ENCODE data around the gene HCN2.
A peak's percentile ranks its signal among the peaks of the same experiment; 100 is the strongest.

The HCN2 gene

DNA sequence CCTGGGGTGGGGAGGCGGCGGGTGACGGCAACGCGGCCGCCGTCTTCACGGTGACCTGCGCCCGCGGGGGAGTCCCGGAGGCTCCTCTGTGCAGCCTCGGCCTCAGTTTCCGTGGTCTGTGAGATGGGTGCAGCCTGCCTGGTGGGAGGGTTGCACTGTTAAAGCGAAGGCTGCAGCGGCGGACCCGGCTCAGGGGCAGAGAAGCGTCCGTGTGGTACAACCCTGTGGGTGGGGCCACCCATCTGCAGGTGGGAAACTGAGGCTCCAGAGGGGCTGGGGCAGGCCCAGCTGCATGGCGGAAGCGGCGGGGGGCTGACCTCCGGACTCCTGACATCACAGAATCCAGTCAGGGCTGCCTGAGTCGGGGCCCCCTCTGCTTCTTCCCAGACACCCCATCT lies 50.5 kb downstream of the HCN2 start:
- no peak for DNase-seq
- H2BK120ac ChIP-seq (ENCODE audit: insufficient read depth, low read length, poor library complexity) = no peak overlapping the region
- WGBS (ENCODE audit: extremely low coverage, insufficient coverage, insufficient read length) = no CpG with 5 or more reads among the region's 25 CpGs
- no peak overlapping the region for H4K12ac ChIP-seq (ENCODE audit: low read depth, low read length)
- H3K23ac ChIP-seq (ENCODE audit: low read length) = no peak overlapping the region
- H4K8ac ChIP-seq (ENCODE audit: low read depth, low read length) = no peak overlapping the region
- H3K9ac ChIP-seq (ENCODE audit: low read length) = no peak overlapping the region
- no peak overlapping the region for H2BK12ac ChIP-seq (ENCODE audit: low read length)
- H4K91ac ChIP-seq (ENCODE audit: low read depth, low read length) = no peak overlapping the region
- H3K9me3 ChIP-seq (ENCODE audit: insufficient read depth, low read depth, low read length) = peaks cover 4% of the 10 kb centered on the region
- no peak overlapping the region for H3K18ac ChIP-seq (ENCODE audit: low read length)
- H3K79me2 ChIP-seq (ENCODE audit: control insufficient read depth, insufficient read depth, low read length, poor library complexity) = no peaks in the 10 kb centered on the region
- no peak overlapping the region for H2AFZ ChIP-seq (ENCODE audit: insufficient read depth, low read length, poor library complexity)
- no peak overlapping the region for H3K4ac ChIP-seq (ENCODE audit: low read depth, low read length)
- peaks cover 12 to 19% of the 10 kb centered on the region in 2 experiments for H3K36me3 ChIP-seq (ENCODE audit: control insufficient read depth in 1 of 2, insufficient read depth in 2 of 2, low read length in 2 of 2)
- no peak overlapping the region for H2BK5ac ChIP-seq (ENCODE audit: low read depth, low read length, poor library complexity)
- H3K79me1 ChIP-seq (ENCODE audit: low read length) = no peaks in the 10 kb centered on the region
- no peak overlapping the region for H3K14ac ChIP-seq (ENCODE audit: low read length)
- H3K4me1 ChIP-seq (ENCODE audit: control insufficient read depth in 1 of 2, insufficient read depth in 2 of 2, low read length in 2 of 2) = peaks cover 5 to 10% of the 10 kb centered on the region in 2 experiments
- no peaks in the 10 kb centered on the region for H3K27me3 ChIP-seq (ENCODE audit: insufficient read depth, low read length)
- H3K4me3 ChIP-seq (ENCODE audit: low read depth, low read length) = peak overlapping the region; percentile 14
- no peak overlapping the region for H3K27ac ChIP-seq (ENCODE audit: low read depth, low read length)
- H2AK5ac ChIP-seq (ENCODE audit: low read length) = no peak overlapping the region
- peak overlapping the region; percentile 88 for H3K4me2 ChIP-seq (ENCODE audit: low read length)

DNA sequence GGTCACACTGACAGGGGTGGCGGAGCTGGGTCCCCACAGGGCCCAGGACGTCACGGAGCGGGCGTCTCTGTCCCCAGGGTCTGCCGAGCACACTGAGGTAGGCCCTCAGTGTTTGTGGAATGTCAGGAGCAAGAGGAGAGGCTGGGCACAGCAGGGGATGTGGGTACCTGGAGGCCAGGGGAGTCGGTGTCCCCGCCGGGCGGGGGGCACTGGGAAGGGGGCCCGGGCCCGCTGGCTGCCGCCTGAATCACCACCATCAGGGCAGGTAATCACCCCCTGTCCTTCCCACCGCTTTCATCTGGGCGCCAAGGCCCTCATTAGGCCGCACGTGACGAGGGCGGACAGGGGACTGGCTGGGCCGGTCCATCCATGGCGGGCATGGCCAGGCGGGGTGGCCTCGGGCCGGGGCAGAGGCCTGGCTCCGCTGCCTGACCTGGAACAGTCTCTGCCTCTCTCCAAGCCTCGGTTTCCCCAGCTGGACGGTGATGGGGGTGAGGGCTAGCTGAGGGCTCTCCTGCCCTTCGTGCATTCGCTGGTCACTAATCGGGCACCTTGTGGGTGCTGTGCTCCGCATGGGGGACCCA lies 51.0 kb downstream of the HCN2 start:
- no peak overlapping the region for H3K9ac ChIP-seq (ENCODE audit: low read length)
- H3K4me1 ChIP-seq (ENCODE audit: control insufficient read depth in 1 of 2, insufficient read depth in 2 of 2, low read length in 2 of 2) = peaks cover 3 to 9% of the 10 kb centered on the region in 2 experiments
- no peaks in the 10 kb centered on the region for H3K27me3 ChIP-seq (ENCODE audit: insufficient read depth, low read length)
- no peak overlapping the region for H4K12ac ChIP-seq (ENCODE audit: low read depth, low read length)
- WGBS (ENCODE audit: extremely low coverage, insufficient coverage, insufficient read length) = no CpG with 5 or more reads among the region's 31 CpGs
- no peak overlapping the region for H2BK120ac ChIP-seq (ENCODE audit: insufficient read depth, low read length, poor library complexity)
- no peak overlapping the region for H3K14ac ChIP-seq (ENCODE audit: low read length)
- H2BK12ac ChIP-seq (ENCODE audit: low read length) = no peak overlapping the region
- H3K9me3 ChIP-seq (ENCODE audit: insufficient read depth, low read depth, low read length) = peaks cover 4% of the 10 kb centered on the region
- no peak overlapping the region for H3K4me2 ChIP-seq (ENCODE audit: low read length)
- H3K27ac ChIP-seq (ENCODE audit: low read depth, low read length) = no peak overlapping the region
- no peak overlapping the region for H2BK5ac ChIP-seq (ENCODE audit: low read depth, low read length, poor library complexity)
- no peak overlapping the region for H3K23ac ChIP-seq (ENCODE audit: low read length)
- H3K18ac ChIP-seq (ENCODE audit: low read length) = no peak overlapping the region
- DNase-seq = peak; percentile 64 to 67
- H2AFZ ChIP-seq (ENCODE audit: insufficient read depth, low read length, poor library complexity) = no peak overlapping the region
- no peak overlapping the region for H3K4ac ChIP-seq (ENCODE audit: low read depth, low read length)
- H3K36me3 ChIP-seq (ENCODE audit: control insufficient read depth in 1 of 2, insufficient read depth in 2 of 2, low read length in 2 of 2) = peaks cover 12 to 19% of the 10 kb centered on the region in 2 experiments
- no peaks in the 10 kb centered on the region for H3K79me2 ChIP-seq (ENCODE audit: control insufficient read depth, insufficient read depth, low read length, poor library complexity)
- H2AK5ac ChIP-seq (ENCODE audit: low read length) = no peak overlapping the region
- no peak overlapping the region for H3K4me3 ChIP-seq (ENCODE audit: low read depth, low read length)
- H4K91ac ChIP-seq (ENCODE audit: low read depth, low read length) = no peak overlapping the region
- no peak overlapping the region for H4K8ac ChIP-seq (ENCODE audit: low read depth, low read length)
- H3K79me1 ChIP-seq (ENCODE audit: low read length) = no peaks in the 10 kb centered on the region

DNA sequence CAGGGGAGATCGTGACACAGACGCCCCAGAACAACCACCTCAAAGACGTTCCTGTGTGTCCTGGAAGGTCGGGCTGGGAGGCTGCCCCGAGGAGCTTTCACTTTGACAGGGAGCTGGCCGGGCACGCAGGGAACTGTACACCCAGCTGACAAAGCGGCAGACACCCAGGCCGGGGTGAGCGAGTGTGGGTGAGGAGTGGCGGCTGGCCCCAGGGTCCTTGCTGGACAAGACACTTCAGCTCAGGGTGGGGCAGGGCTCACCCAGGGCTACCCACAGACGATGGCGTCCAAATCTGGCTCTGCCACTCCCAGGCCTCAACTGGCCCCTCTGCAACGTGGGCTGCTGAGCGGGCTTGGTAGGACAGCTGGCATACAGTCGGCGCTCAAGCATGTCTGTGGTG lies 52.0 kb downstream of the HCN2 start:
- peak in 1 of 2 donors; percentile 23 for DNase-seq
- Histone ChIP-seq H2BK12ac (ENCODE audit: low read length) (no peak overlapping the region), H3K23ac (ENCODE audit: low read length) (no peak overlapping the region), H4K12ac (ENCODE audit: low read depth, low read length) (no peak overlapping the region), H3K36me3 (ENCODE audit: control insufficient read depth in 1 of 2, insufficient read depth in 2 of 2, low read length in 2 of 2) (peaks cover 22 to 29% of the 10 kb centered on the region in 2 experiments), H3K14ac (ENCODE audit: low read length) (no peak overlapping the region), H3K27me3 (ENCODE audit: insufficient read depth, low read length) (no peaks in the 10 kb centered on the region), H3K4ac (ENCODE audit: low read depth, low read length) (no peak overlapping the region), H2BK5ac (ENCODE audit: low read depth, low read length, poor library complexity) (no peak overlapping the region), H2BK120ac (ENCODE audit: insufficient read depth, low read length, poor library complexity) (no peak overlapping the region), H3K18ac (ENCODE audit: low read length) (no peak overlapping the region), H3K9me3 (ENCODE audit: insufficient read depth, low read depth, low read length) (peaks cover 4% of the 10 kb centered on the region), H3K79me1 (ENCODE audit: low read length) (no peaks in the 10 kb centered on the region), H3K4me1 (ENCODE audit: control insufficient read depth in 1 of 2, insufficient read depth in 2 of 2, low read length in 2 of 2) (peaks cover 3 to 9% of the 10 kb centered on the region in 2 experiments), H3K4me3 (ENCODE audit: low read depth, low read length) (no peak overlapping the region), H3K9ac (ENCODE audit: low read length) (no peak overlapping the region), H2AK5ac (ENCODE audit: low read length) (no peak overlapping the region), H4K91ac (ENCODE audit: low read depth, low read length) (no peak overlapping the region), H3K4me2 (ENCODE audit: low read length) (no peak overlapping the region), H3K79me2 (ENCODE audit: control insufficient read depth, insufficient read depth, low read length, poor library complexity) (no peaks in the 10 kb centered on the region), H4K8ac (ENCODE audit: low read depth, low read length) (no peak overlapping the region), H3K27ac (ENCODE audit: low read depth, low read length) (no peak overlapping the region), H2AFZ (ENCODE audit: insufficient read depth, low read length, poor library complexity) (no peak overlapping the region)
- WGBS (ENCODE audit: extremely low coverage, insufficient coverage, insufficient read length) = no CpG with 5 or more reads among the region's 17 CpGs

DNA sequence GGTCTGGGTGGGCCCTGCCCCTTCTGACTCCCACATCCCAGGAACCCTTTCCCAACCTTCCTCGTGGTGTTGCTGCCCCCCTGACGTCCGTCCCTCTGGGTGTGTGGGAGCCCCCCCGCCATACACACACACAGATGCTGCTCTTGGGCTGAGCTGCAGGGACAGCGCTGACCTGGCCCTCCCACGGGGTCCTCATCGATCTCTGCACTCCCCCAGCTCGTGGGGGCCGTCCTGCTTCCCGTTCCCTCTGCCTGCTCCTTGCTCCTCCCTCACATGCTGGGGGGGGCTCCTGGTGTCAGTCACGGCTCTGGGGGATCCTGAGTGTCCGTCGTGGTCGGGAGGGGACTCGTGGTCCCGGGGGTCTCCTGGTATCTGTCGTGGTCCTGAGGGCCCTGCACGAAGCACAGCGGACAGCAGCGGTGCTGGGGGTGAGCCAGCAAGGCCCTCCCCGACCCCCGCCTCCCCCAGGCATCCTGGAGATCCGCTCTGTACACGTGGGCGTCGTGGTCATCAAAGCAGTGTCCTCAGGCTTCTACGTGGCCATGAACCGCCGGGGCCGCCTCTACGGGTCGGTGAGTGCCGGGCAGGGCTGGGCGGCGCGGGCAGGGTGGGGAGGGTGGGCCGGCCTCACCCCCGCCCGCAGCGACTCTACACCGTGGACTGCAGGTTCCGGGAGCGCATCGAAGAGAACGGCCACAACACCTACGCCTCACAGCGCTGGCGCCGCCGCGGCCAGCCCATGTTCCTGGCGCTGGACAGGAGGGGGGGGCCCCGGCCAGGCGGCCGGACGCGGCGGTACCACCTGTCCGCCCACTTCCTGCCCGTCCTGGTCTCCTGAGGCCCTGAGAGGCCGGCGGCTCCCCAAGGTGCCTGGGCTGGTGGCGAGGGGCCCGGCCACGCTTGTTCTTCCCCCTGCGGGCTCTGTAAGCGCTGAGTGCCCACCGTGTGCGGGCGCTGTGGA lies 53.4 kb downstream of the HCN2 start:
- no peak overlapping the region for H2BK5ac ChIP-seq (ENCODE audit: low read depth, low read length, poor library complexity)
- no CpG with 5 or more reads among the region's 70 CpGs for WGBS (ENCODE audit: extremely low coverage, insufficient coverage, insufficient read length)
- no peak overlapping the region for H3K27ac ChIP-seq (ENCODE audit: low read depth, low read length)
- H3K9ac ChIP-seq (ENCODE audit: low read length) = no peak overlapping the region
- H3K79me1 ChIP-seq (ENCODE audit: low read length) = no peaks in the 10 kb centered on the region
- peaks cover 4% of the 10 kb centered on the region for H3K9me3 ChIP-seq (ENCODE audit: insufficient read depth, low read depth, low read length)
- no peaks in the 10 kb centered on the region for H3K27me3 ChIP-seq (ENCODE audit: insufficient read depth, low read length)
- H4K91ac ChIP-seq (ENCODE audit: low read depth, low read length) = no peak overlapping the region
- H3K36me3 ChIP-seq (ENCODE audit: control insufficient read depth in 1 of 2, insufficient read depth in 2 of 2, low read length in 2 of 2) = peaks cover 35 to 42% of the 10 kb centered on the region in 2 experiments
- no peak overlapping the region for H3K14ac ChIP-seq (ENCODE audit: low read length)
- H3K4me3 ChIP-seq (ENCODE audit: low read depth, low read length) = no peak overlapping the region
- H3K18ac ChIP-seq (ENCODE audit: low read length) = no peak overlapping the region
- H2BK120ac ChIP-seq (ENCODE audit: insufficient read depth, low read length, poor library complexity) = no peak overlapping the region
- no peak overlapping the region for H2AK5ac ChIP-seq (ENCODE audit: low read length)
- no peak overlapping the region for H3K4me2 ChIP-seq (ENCODE audit: low read length)
- H4K12ac ChIP-seq (ENCODE audit: low read depth, low read length) = no peak overlapping the region
- no peak overlapping the region for H3K4ac ChIP-seq (ENCODE audit: low read depth, low read length)
- H4K8ac ChIP-seq (ENCODE audit: low read depth, low read length) = no peak overlapping the region
- H3K23ac ChIP-seq (ENCODE audit: low read length) = no peak overlapping the region
- DNase-seq = peak in 1 of 2 donors; percentile 36
- peaks cover 3 to 9% of the 10 kb centered on the region in 2 experiments for H3K4me1 ChIP-seq (ENCODE audit: control insufficient read depth in 1 of 2, insufficient read depth in 2 of 2, low read length in 2 of 2)
- no peak overlapping the region for H2BK12ac ChIP-seq (ENCODE audit: low read length)
- H3K79me2 ChIP-seq (ENCODE audit: control insufficient read depth, insufficient read depth, low read length, poor library complexity) = no peaks in the 10 kb centered on the region
- no peak overlapping the region for H2AFZ ChIP-seq (ENCODE audit: insufficient read depth, low read length, poor library complexity)

Data from trophoblast cell (in vitro differentiated cells and primary cell).